IMR-90 (cell line): ENCODE results near the gene ADGRF3. TPM values are rescaled to one million over a fixed set of nuclear protein-coding genes. Genes with fewer than 3 reads are reported as not detected.

Experiments used
- ATAC-seq: fragments of 200-7000 bp; cut with Tn5 transposase; 2 replicates; pipeline ENCODE4 v1.9.1; 2020; ENCODE audit warnings: low read depth, mild to moderate bottlenecking, moderate library complexity
- BruUV-seq: library from RNA; stranded (reverse); fragments of 400-500 nt; replicated peaks from 2 replicates; lab custom pipeline; 2021; lab: Mats Ljungman, UMichigan
- CTCF ChIA-PET: fragments of 300-600 bp; formaldehyde crosslinking; extraction: SDS; loops from one replicate; lab custom pipeline; 2021; ENCODE audit warnings: antibody characterized with exemption; lab: Yijun Ruan, JAX
- POLR2A ChIA-PET: fragments of 300-600 bp; sonication (Branson Sonifier 250); formaldehyde crosslinking; loops from one replicate; lab custom pipeline; 2022; ENCODE audit warnings: antibody characterized with exemption; ENCODE audit not compliant: unreplicated experiment; lab: Charles Lee
- DNase-seq: peaks from one replicate; pipeline ENCODE4 v3.0.0; 2013
- H2AFZ ChIP-seq: replicated peaks from 2 replicates; pipeline ENCODE3; 2013; ENCODE audit warnings: low read length, mild to moderate bottlenecking; ENCODE audit not compliant: poor library complexity
- H2AK5ac ChIP-seq: 2 replicates; pipeline ENCODE4 v1.6.1; 2013; ENCODE audit warnings: low read depth, low read length, inconsistent platforms
- H2AK9ac ChIP-seq: replicated peaks from 2 replicates; pipeline ENCODE3; 2013; ENCODE audit warnings: mild to moderate bottlenecking, low read depth, low read length, moderate library complexity; ENCODE audit not compliant: poor library complexity
- H2BK120ac ChIP-seq: 2 replicates; pipeline ENCODE4 v1.6.1; 2013; ENCODE audit warnings: low read depth, low read length, inconsistent platforms
- H2BK15ac ChIP-seq: 3 replicates; pipeline ENCODE4 v1.6.1; 2013; ENCODE audit warnings: low read depth, low read length, inconsistent platforms
- H2BK20ac ChIP-seq: 2 replicates; pipeline ENCODE4 v1.6.1; 2013; ENCODE audit warnings: low read depth, mild to moderate bottlenecking, inconsistent platforms, low read length, moderate library complexity
- H2BK5ac ChIP-seq: 2 replicates; pipeline ENCODE4 v1.6.1; 2013; ENCODE audit warnings: mild to moderate bottlenecking, low read depth, low read length, inconsistent platforms; ENCODE audit not compliant: poor library complexity, severe bottlenecking
- H3K14ac ChIP-seq: replicated peaks from 2 replicates; pipeline ENCODE4 v1.6.1; 2013; ENCODE audit warnings: low read depth, low read length, inconsistent platforms
- H3K18ac ChIP-seq: 2 replicates; pipeline ENCODE4 v1.6.1; 2013; ENCODE audit warnings: low read depth, low read length, control low read depth
- H3K23ac ChIP-seq: 2 replicates; pipeline ENCODE4 v1.6.1; 2013; ENCODE audit warnings: low read depth, low read length, inconsistent platforms
- H3K27ac ChIP-seq: 2 replicates; pipeline ENCODE4 v1.5.1; 2013; ENCODE audit warnings: mild to moderate bottlenecking, control low read depth, low read length; ENCODE audit not compliant: insufficient read depth
- H3K27me3 ChIP-seq: 2 replicates; pipeline ENCODE4 v1.6.1; 2013; ENCODE audit warnings: low read length; ENCODE audit not compliant: control insufficient read depth, insufficient read depth
- H3K36me3 ChIP-seq: 2 replicates; pipeline ENCODE4 v1.6.1; 2013; ENCODE audit warnings: low read length, mixed read lengths; ENCODE audit not compliant: control insufficient read depth, insufficient read depth
- H3K4ac ChIP-seq: 2 replicates; pipeline ENCODE4 v1.6.1; 2013; ENCODE audit warnings: low read depth, low read length, inconsistent platforms
- H3K4me1 ChIP-seq: 2 replicates; pipeline ENCODE4 v1.6.1; 2013; ENCODE audit warnings: low read length, mixed read lengths; ENCODE audit not compliant: control insufficient read depth, insufficient read depth
- H3K4me2 ChIP-seq: 2 replicates; pipeline ENCODE4 v1.6.1; 2013; ENCODE audit warnings: low read depth, mild to moderate bottlenecking, control low read depth, low read length, moderate library complexity
- H3K4me3 ChIP-seq: 2 replicates; pipeline ENCODE4 v1.5.1; 2013; ENCODE audit warnings: low read depth, mild to moderate bottlenecking, control low read depth, low read length, moderate library complexity; ENCODE audit not compliant: insufficient read depth
- H3K56ac ChIP-seq: 2 replicates; pipeline ENCODE4 v1.6.1; 2013; ENCODE audit warnings: low read length, inconsistent platforms; ENCODE audit not compliant: insufficient read depth; ENCODE audit errors: extremely low read depth
- H3K79me1 ChIP-seq, 2 experiments: 2 replicates each; pipeline ENCODE4 v1.6.1; 2013; ENCODE audit warnings: low read length in 2 of 2, inconsistent platforms in 1 of 2, low read depth in 1 of 2
- H3K9ac ChIP-seq: 2 replicates; pipeline ENCODE4 v1.6.1; 2013; ENCODE audit warnings: low read depth, low read length, control low read depth
- H3K9me1 ChIP-seq: 2 replicates; pipeline ENCODE4 v1.6.1; 2013; ENCODE audit warnings: low read length, inconsistent platforms; ENCODE audit not compliant: insufficient read depth
- H3K9me3 ChIP-seq: 2 replicates; pipeline ENCODE4 v1.6.1; 2013; ENCODE audit warnings: low read length; ENCODE audit not compliant: control insufficient read depth, insufficient read depth
- H4K20me1 ChIP-seq: 2 replicates; pipeline ENCODE4 v1.6.1; 2013; ENCODE audit warnings: low read length, inconsistent platforms; ENCODE audit not compliant: insufficient read depth
- H4K5ac ChIP-seq: 2 replicates; pipeline ENCODE4 v1.6.1; 2013; ENCODE audit warnings: mild to moderate bottlenecking, low read depth, low read length, control low read depth
- H4K8ac ChIP-seq, 2 experiments: 2 replicates each; pipeline ENCODE4 v1.6.1; 2013; ENCODE audit warnings: low read depth in 2 of 2, low read length in 2 of 2, control low read depth in 1 of 2, inconsistent platforms in 1 of 2
- H4K91ac ChIP-seq: 2 replicates; pipeline ENCODE4 v1.6.1; 2013; ENCODE audit warnings: low read depth, low read length, inconsistent platforms; ENCODE audit not compliant: insufficient read depth
- BHLHE40 ChIP-seq: fragments of 150-350 bp; IDR thresholded peaks from 2 replicates; pipeline ENCODE4 v1.6.1; 2016; ENCODE audit warnings: mild to moderate bottlenecking, low read depth, low read length
- CEBPB ChIP-seq: IDR thresholded peaks from 2 replicates; pipeline ENCODE4 v1.6.1; 2012; ENCODE audit warnings: low read depth, low read length, improper control_type of control experiment
- ELK1 ChIP-seq: fragments of 150-350 bp; IDR thresholded peaks from 2 replicates; pipeline ENCODE4 v1.6.1; 2016; ENCODE audit warnings: low read depth, mild to moderate bottlenecking, low read length, moderate library complexity, borderline replicate concordance
- FOS ChIP-seq: fragments of 150-350 bp; IDR thresholded peaks from 2 replicates; pipeline ENCODE4 v1.6.1; 2016; ENCODE audit warnings: low read depth, low read length
- MAFK ChIP-seq: IDR thresholded peaks from 2 replicates; pipeline ENCODE4 v1.6.1; 2012; ENCODE audit warnings: low read depth, low read length, improper control_type of control experiment
- MAZ ChIP-seq: IDR thresholded peaks from 2 replicates; pipeline ENCODE4 v1.6.1; 2012; ENCODE audit warnings: low read depth, mild to moderate bottlenecking, low read length, improper control_type of control experiment, moderate library complexity, borderline replicate concordance
- MXI1 ChIP-seq: IDR thresholded peaks from 2 replicates; pipeline ENCODE4 v1.6.1; 2012; ENCODE audit warnings: low read depth, mild to moderate bottlenecking, low read length, moderate library complexity, borderline replicate concordance
- NFE2L2 ChIP-seq: fragments of 150-350 bp; IDR thresholded peaks from 2 replicates; pipeline ENCODE4 v1.6.1; 2016; ENCODE audit warnings: low read depth, mild to moderate bottlenecking, low read length
- POLR2A ChIP-seq: IDR thresholded peaks from 2 replicates; pipeline ENCODE4 v1.6.1; 2012; ENCODE audit warnings: mild to moderate bottlenecking, low read depth, low read length
- RAD21 ChIP-seq: IDR thresholded peaks from 2 replicates; pipeline ENCODE4 v1.6.1; 2012; ENCODE audit warnings: low read length, improper control_type of control experiment
- RFX5 ChIP-seq: IDR thresholded peaks from 2 replicates; pipeline ENCODE4 v1.8.0; 2012; ENCODE audit warnings: low read depth, mild to moderate bottlenecking, low read length, moderate library complexity
- SMC3 ChIP-seq: fragments of 150-350 bp; IDR thresholded peaks from 2 replicates; pipeline ENCODE4 v1.6.1; 2016; ENCODE audit warnings: low read depth, mild to moderate bottlenecking, antibody characterized with exemption, low read length, moderate library complexity
- USF2 ChIP-seq: fragments of 150-350 bp; IDR thresholded peaks from 2 replicates; pipeline ENCODE4 v1.6.1; 2017; ENCODE audit warnings: mild to moderate bottlenecking, antibody characterized with exemption, low read length, low read depth
- WGBS, 2 experiments: methylation state at CpG; one replicate each; pipeline versions ENCODE4 v1.1.5 to v1.1.7; 2013; ENCODE audit warnings: missing lambda C conversion rate in 2 of 2; ENCODE audit not compliant: insufficient read length in 1 of 2; ENCODE audit errors: extremely low coverage in 2 of 2; 5-methylcytosine and 5-hydroxymethylcytosine counted together
- dilution Hi-C: fragments of 300-500 bp; cut with HindIII; formaldehyde crosslinking; loops from one replicate; pipeline ENCODE4 v1.14.3; 2018; ENCODE audit warnings: low sequenced_read_pairs; ENCODE audit not compliant: unreplicated experiment
- in situ Hi-C: fragments of 300-500 bp; cut with MboI; formaldehyde crosslinking; loops from 3 replicates; pipeline ENCODE4 v1.14.3; 2019; ENCODE audit warnings: low sequenced_read_pairs, inconsistent platforms, mixed read lengths
- intact Hi-C: fragments of 100-400 bp; cut with micrococcal nuclease; formaldehyde crosslinking; loops from 2 replicates; pipeline ENCODE4 v1.10.0; 2022
- polyA plus RNA-seq, 3 experiments: library from polyadenylated mRNA; depleted of rRNA; stranded (reverse); fragments of >200 nt; gene quantifications; 2 replicates each; pipeline ENCODE4 v1.2.3, GENCODE V29; 2012; ENCODE audit warnings: low replicate concordance in 1 of 3
- total RNA-seq: library from RNA; depleted of rRNA; stranded (reverse); fragments of >200 nt; gene quantifications from 2 replicates; pipeline ENCODE4 v1.2.3, GENCODE V29; 2012

ADGRF3 gene
- total and polyA plus RNA-seq, 2 of the 4 experiments (the other 2 are of a cell fraction), result 0.15 TPM; not detected in 1

- Histone ChIP-seq H3K9me1 (no peaks in the 10 kb centered on the region), H3K14ac (no peak overlapping the region), H3K56ac (no peak overlapping the region), H3K79me1 (no peaks in the 10 kb centered on the region), H3K9ac (no peak overlapping the region), H4K20me1 (no peaks in the 10 kb centered on the region), H3K4me1 (no peaks in the 10 kb centered on the region), H3K9me3 (no peaks in the 10 kb centered on the region), H4K91ac (no peak overlapping the region), H4K8ac (no peak overlapping the region), H2BK15ac (no peak overlapping the region), H3K27me3 (peaks cover 44% of the 10 kb centered on the region), H3K36me3 (no peaks in the 10 kb centered on the region), H2AFZ (no peak overlapping the region), H2AK5ac (no peak overlapping the region), H2AK9ac (peak overlapping the region; percentile 7), H3K27ac (no peak overlapping the region), H2BK20ac (no peak overlapping the region), H3K18ac (no peak overlapping the region), H4K5ac (no peak overlapping the region), H3K4ac (no peak overlapping the region), H3K23ac (no peak overlapping the region), H3K4me2 (no peak overlapping the region), H2BK5ac (no peak overlapping the region), H2BK120ac (no peak overlapping the region), H3K4me3 (no peak overlapping the region)
- no peak for DNase-seq
- no TSS peak for BruUV-seq
- 75% methylated on average over 4 of the region's 8 CpGs; no CpG with 5 or more reads in 1 of the 2 experiments for WGBS, 2 experiments
- CTCF ChIA-PET, result no interaction called here
- in situ Hi-C loops, result no loop called here
- no peak for TF ChIP-seq RAD21
- TF ChIP-seq MXI1, result no peak
- no peak for TF ChIP-seq FOS
- TF ChIP-seq ELK1, result no peak
- no peak for TF ChIP-seq POLR2A
- TF ChIP-seq CEBPB, result no peak
- no peak for TF ChIP-seq SMC3
- TF ChIP-seq NFE2L2, result no peak
- TF ChIP-seq BHLHE40, result no peak
- TF ChIP-seq MAZ, result no peak
- no peak for TF ChIP-seq RFX5
- TF ChIP-seq USF2, result no peak
- no peak for TF ChIP-seq MAFK
- peak; percentile 63 for ATAC-seq
- POLR2A ChIA-PET, result no interaction called here
- dilution Hi-C loops, result no loop called here
- intact Hi-C loops, result no loop called here
Observed at GRCh38 chr2:26317377-26318105, 29.0 kb downstream of the ADGRF3 start.
